Glutamatergic neuron (in vitro differentiated cells): ENCODE data around the gene FIGNL2. TPM values are rescaled to one million over a fixed set of nuclear protein-coding genes. Genes with fewer than 3 reads are reported as not detected.
"Not testable (repeated sequence)": the region's sequence is repeated elsewhere in the genome, so short reads cannot be mapped to it uniquely, and the experiment has no call there.

ENCODE experiments used
- DNase-seq: peaks from one replicate; pipeline ENCODE4 v3.0.0; 2022
- H3K27ac Mint-ChIP-seq: one replicate; pipeline ENCODE4 v1.8.0; 2020; ENCODE audit warnings: mild to moderate bottlenecking, mixed read lengths, inconsistent platforms; ENCODE audit not compliant: unreplicated experiment
- H3K27me3 Mint-ChIP-seq: one replicate; pipeline ENCODE4 v1.8.0; 2020; ENCODE audit warnings: mild to moderate bottlenecking, moderate library complexity, mixed read lengths, inconsistent platforms; ENCODE audit not compliant: unreplicated experiment
- H3K36me3 Mint-ChIP-seq: one replicate; pipeline ENCODE4 v1.8.0; 2020; ENCODE audit warnings: mild to moderate bottlenecking, mixed read lengths, inconsistent platforms; ENCODE audit not compliant: unreplicated experiment
- H3K4me1 Mint-ChIP-seq: one replicate; pipeline ENCODE4 v1.8.0; 2020; ENCODE audit warnings: mild to moderate bottlenecking, low read depth, mixed read lengths, inconsistent platforms; ENCODE audit not compliant: unreplicated experiment
- H3K4me3 Mint-ChIP-seq: one replicate; pipeline ENCODE4 v1.8.0; 2020; ENCODE audit warnings: mild to moderate bottlenecking, mixed read lengths, inconsistent platforms; ENCODE audit not compliant: unreplicated experiment
- H3K9me3 Mint-ChIP-seq: one replicate; pipeline ENCODE4 v1.8.0; 2020; ENCODE audit warnings: mild to moderate bottlenecking, moderate library complexity, mixed read lengths, inconsistent platforms; ENCODE audit not compliant: unreplicated experiment
- CTCF ChIP-seq: fragments of 200-600 bp; sonication (generic); IDR thresholded peaks from one replicate; pipeline ENCODE4 v1.5.0; 2021; ENCODE audit not compliant: partially characterized antibody, unreplicated experiment
- total RNA-seq: library from RNA; stranded (reverse); fragmentation: NEBNext Ultra II Directional; extraction: Animal tissue kit (Norgen Biotek cat#: 25700); gene quantifications from one replicate; pipeline ENCODE4 v1.2.1, GENCODE V29; 2021; ENCODE audit not compliant: unreplicated experiment

The FIGNL2 gene
- total RNA-seq, 1 donor from 2014 or later: 107 TPM

- Mint-ChIP-seq H3K27me3 (peaks cover 33% of the 10 kb centered on the region), H3K4me3 (peak overlapping the region; percentile 76), H3K36me3 (peaks cover 5% of the 10 kb centered on the region), H3K9me3 (peaks cover 18% of the 10 kb centered on the region), H3K4me1 (peaks cover 70% of the 10 kb centered on the region), H3K27ac (peak overlapping the region; percentile 97)
- peak; percentile 81 for DNase-seq
- TF ChIP-seq CTCF: no peak
Measured at GRCh38 chr12:51836041-51836826, 12.3 kb downstream of the FIGNL2 start.

GRCh38 chr12:51834411-51834810 lies 14.1 kb downstream of the FIGNL2 start:
- DNase-seq: peak; percentile 51
- Mint-ChIP-seq H3K4me1 (peaks cover 67% of the 10 kb centered on the region), H3K9me3 (peaks cover 22% of the 10 kb centered on the region), H3K27ac (peak overlapping the region; percentile 90), H3K4me3 (peak overlapping the region; percentile 70), H3K27me3 (peaks cover 34% of the 10 kb centered on the region), H3K36me3 (peaks cover 5% of the 10 kb centered on the region)
- TF ChIP-seq CTCF: no peak

GRCh38 chr12:51833448-51834227 lies 14.9 kb downstream of the FIGNL2 start:
- peaks cover 5% of the 10 kb centered on the region for H3K36me3 Mint-ChIP-seq
- peak overlapping the region; percentile 70 for H3K4me3 Mint-ChIP-seq
- TF ChIP-seq CTCF: no peak
- H3K27ac Mint-ChIP-seq: peak overlapping the region; percentile 88
- DNase-seq: no peak
- H3K4me1 Mint-ChIP-seq: peaks cover 67% of the 10 kb centered on the region
- H3K27me3 Mint-ChIP-seq: peaks cover 28% of the 10 kb centered on the region
- peaks cover 24% of the 10 kb centered on the region for H3K9me3 Mint-ChIP-seq

GRCh38 chr12:51832354-51833107 lies 16.0 kb downstream of the FIGNL2 start:
- peaks cover 5% of the 10 kb centered on the region for H3K36me3 Mint-ChIP-seq
- H3K9me3 Mint-ChIP-seq: peaks cover 24% of the 10 kb centered on the region
- peak overlapping the region; percentile 47 for H3K4me3 Mint-ChIP-seq
- peaks cover 67% of the 10 kb centered on the region for H3K4me1 Mint-ChIP-seq
- no peak for DNase-seq
- TF ChIP-seq CTCF: no peak
- peaks cover 28% of the 10 kb centered on the region for H3K27me3 Mint-ChIP-seq
- peak overlapping the region; percentile 28 for H3K27ac Mint-ChIP-seq

- H3K36me3 Mint-ChIP-seq, DNase-seq, H3K27ac Mint-ChIP-seq, H3K4me3 Mint-ChIP-seq: not testable (repeated sequence)
- peaks cover 26% of the 10 kb centered on the region for H3K27me3 Mint-ChIP-seq
- H3K4me1 Mint-ChIP-seq: peaks cover 63% of the 10 kb centered on the region
- peaks cover 28% of the 10 kb centered on the region for H3K9me3 Mint-ChIP-seq
Measured at GRCh38 chr12:51831817-51832216, 16.7 kb downstream of the FIGNL2 start.
